ENCODE measurements around the gene C1QTNF12. TPM values are rescaled to one million over a fixed set of nuclear protein-coding genes. Genes with fewer than 3 reads are reported as not detected.

The C1QTNF12 gene
- total RNA-seq, 1 experiment from 2014 or later: 4.4 TPM

GRCh38 chr1:1255611-1256010 is 9.1 kb upstream of the C1QTNF12 start:
- H3K36me3 Mint-ChIP-seq (ENCODE audit: insufficient read depth in 1 of 3, low read depth in 3 of 3): peaks cover 27 to 77% (median 63%) of the 10 kb centered on the region in 3 experiments; a peak in 6 of 7 replicates
- Histone ChIP-seq H4K5ac (ENCODE audit: insufficient read length, low read depth, low read length) (no peak overlapping the region), H3K18ac (ENCODE audit: insufficient read length, low read depth, low read length) (no peak overlapping the region), H3K14ac (ENCODE audit: insufficient read depth, low read length) (no peak overlapping the region), H3K79me2 (ENCODE audit: insufficient read depth, low read length) (no peaks in the 10 kb centered on the region), H4K91ac (ENCODE audit: insufficient read length, low read depth, low read length) (no peak overlapping the region), H2BK12ac (ENCODE audit: insufficient read length, low read depth, low read length) (no peak overlapping the region), H2BK15ac (ENCODE audit: low read depth, low read length) (no peak overlapping the region), H3K27ac (ENCODE audit: insufficient read length, low read depth, low read length) (no peak overlapping the region), H3K27me3 (ENCODE audit: insufficient read depth, low read length) (no peaks in the 10 kb centered on the region), H3K23ac (ENCODE audit: insufficient read length, low read depth, low read length) (no peak overlapping the region), H2AK5ac (ENCODE audit: insufficient read length, low read length) (no peak overlapping the region), H2BK120ac (ENCODE audit: low read depth, low read length, poor library complexity, severe bottlenecking) (no peak overlapping the region), H3K9me3 (ENCODE audit: control insufficient read depth, low read depth, low read length) (no peaks in the 10 kb centered on the region), H3K4me2 (ENCODE audit: insufficient read depth, insufficient read length, low read length) (no peak overlapping the region), H4K20me1 (ENCODE audit: control insufficient read depth, insufficient read depth, insufficient read length) (no peaks in the 10 kb centered on the region), H3K79me1 (ENCODE audit: insufficient read depth, low read depth, low read length, poor library complexity, severe bottlenecking) (no peaks in the 10 kb centered on the region), H3K56ac (ENCODE audit: insufficient read length, low read depth, low read length) (no peak overlapping the region), H3K23me2 (ENCODE audit: insufficient read length, low read depth, low read length, poor library complexity, severe bottlenecking) (no peaks in the 10 kb centered on the region), H3T11ph (ENCODE audit: low read length) (no peak overlapping the region), H4K8ac (replicated peaks; ENCODE audit: insufficient read length, low read depth, low read length) (no peak overlapping the region), H2BK20ac (ENCODE audit: low read depth, low read length, poor library complexity, severe bottlenecking) (no peak overlapping the region), H3K9ac (ENCODE audit: extremely low read depth, insufficient read length, low read length) (no peak overlapping the region), H3K4ac (ENCODE audit: low read depth, low read length) (no peak overlapping the region), H2BK5ac (ENCODE audit: insufficient read length, low read length) (no peak overlapping the region), H2AFZ (ENCODE audit: low read length) (no peak overlapping the region), H3K4me1 (ENCODE audit: insufficient read depth, low read length) (no peaks in the 10 kb centered on the region)
- WGBS (ENCODE audit: extremely low coverage, insufficient read length, low lambda C conversion rate): no CpG with 5 or more reads among the region's 10 CpGs
- DNase-seq: no peak
- no peaks in the 10 kb centered on the region; a peak in 2 of 5 replicates for H3K9me3 Mint-ChIP-seq
- H3K27ac Mint-ChIP-seq: 0 out of 7 replicates have a peak overlapping the region, but pooled peaks of 1 of the 3 experiments have one; percentile 81
- H3K27me3 Mint-ChIP-seq (ENCODE audit: low read depth): peaks cover 3% of the 10 kb centered on the region; the same call in 1 of the 2 replicates
- TF ChIP-seq, protein P1, sequence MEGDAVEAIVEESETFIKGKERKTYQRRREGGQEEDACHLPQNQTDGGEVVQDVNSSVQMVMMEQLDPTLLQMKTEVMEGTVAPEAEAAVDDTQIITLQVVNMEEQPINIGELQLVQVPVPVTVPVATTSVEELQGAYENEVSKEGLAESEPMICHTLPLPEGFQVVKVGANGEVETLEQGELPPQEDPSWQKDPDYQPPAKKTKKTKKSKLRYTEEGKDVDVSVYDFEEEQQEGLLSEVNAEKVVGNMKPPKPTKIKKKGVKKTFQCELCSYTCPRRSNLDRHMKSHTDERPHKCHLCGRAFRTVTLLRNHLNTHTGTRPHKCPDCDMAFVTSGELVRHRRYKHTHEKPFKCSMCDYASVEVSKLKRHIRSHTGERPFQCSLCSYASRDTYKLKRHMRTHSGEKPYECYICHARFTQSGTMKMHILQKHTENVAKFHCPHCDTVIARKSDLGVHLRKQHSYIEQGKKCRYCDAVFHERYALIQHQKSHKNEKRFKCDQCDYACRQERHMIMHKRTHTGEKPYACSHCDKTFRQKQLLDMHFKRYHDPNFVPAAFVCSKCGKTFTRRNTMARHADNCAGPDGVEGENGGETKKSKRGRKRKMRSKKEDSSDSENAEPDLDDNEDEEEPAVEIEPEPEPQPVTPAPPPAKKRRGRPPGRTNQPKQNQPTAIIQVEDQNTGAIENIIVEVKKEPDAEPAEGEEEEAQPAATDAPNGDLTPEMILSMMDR (conservative IDR thresholded peaks at IDR 0.05): no peak
- H3K4me3 Mint-ChIP-seq: no peak overlapping the region
- peaks cover 16 to 27% of the 10 kb centered on the region in 2 experiments for H3K4me1 Mint-ChIP-seq
